MG63 (cell line): ENCODE data around the gene QSOX2. TPM values are rescaled to one million over a fixed set of nuclear protein-coding genes. Genes with fewer than 3 reads are reported as not detected.
A peak's percentile ranks its signal among the peaks of the same experiment; 100 is the strongest.

Experiments used
- DNase-seq: peaks from one replicate; pipeline ENCODE4 v3.0.0-alpha.2; 2020
- H3K27me3 ChIP-seq: fragments of 250-450 bp; sonication (Bioruptor Pico); 2 replicates; pipeline ENCODE4 v1.5.1; 2020; ENCODE audit warnings: mild to moderate bottlenecking, moderate library complexity
- H3K36me3 ChIP-seq: fragments of 250-450 bp; sonication (Bioruptor Pico); 2 replicates; pipeline ENCODE4 v1.5.1; 2020; ENCODE audit warnings: mild to moderate bottlenecking, moderate library complexity
- H3K4me3 ChIP-seq: fragments of 250-450 bp; sonication (Bioruptor Pico); 2 replicates; pipeline ENCODE4 v1.5.1; 2020; ENCODE audit warnings: mild to moderate bottlenecking, moderate library complexity
- H3K9me3 ChIP-seq: fragments of 250-450 bp; sonication (Bioruptor Pico); 2 replicates; pipeline ENCODE4 v1.5.1; 2020; ENCODE audit warnings: mild to moderate bottlenecking, moderate library complexity
- total RNA-seq: library from RNA; depleted of rRNA; stranded (reverse); fragments of >200 nt; shearing (Covaris generic); gene quantifications from 2 replicates; pipeline ENCODE4 v1.2.3, GENCODE V29; 2014; ENCODE audit warnings: low replicate concordance

The QSOX2 gene
- total RNA-seq, 1 experiment from 2014 or later = 28.2 TPM

DNA sequence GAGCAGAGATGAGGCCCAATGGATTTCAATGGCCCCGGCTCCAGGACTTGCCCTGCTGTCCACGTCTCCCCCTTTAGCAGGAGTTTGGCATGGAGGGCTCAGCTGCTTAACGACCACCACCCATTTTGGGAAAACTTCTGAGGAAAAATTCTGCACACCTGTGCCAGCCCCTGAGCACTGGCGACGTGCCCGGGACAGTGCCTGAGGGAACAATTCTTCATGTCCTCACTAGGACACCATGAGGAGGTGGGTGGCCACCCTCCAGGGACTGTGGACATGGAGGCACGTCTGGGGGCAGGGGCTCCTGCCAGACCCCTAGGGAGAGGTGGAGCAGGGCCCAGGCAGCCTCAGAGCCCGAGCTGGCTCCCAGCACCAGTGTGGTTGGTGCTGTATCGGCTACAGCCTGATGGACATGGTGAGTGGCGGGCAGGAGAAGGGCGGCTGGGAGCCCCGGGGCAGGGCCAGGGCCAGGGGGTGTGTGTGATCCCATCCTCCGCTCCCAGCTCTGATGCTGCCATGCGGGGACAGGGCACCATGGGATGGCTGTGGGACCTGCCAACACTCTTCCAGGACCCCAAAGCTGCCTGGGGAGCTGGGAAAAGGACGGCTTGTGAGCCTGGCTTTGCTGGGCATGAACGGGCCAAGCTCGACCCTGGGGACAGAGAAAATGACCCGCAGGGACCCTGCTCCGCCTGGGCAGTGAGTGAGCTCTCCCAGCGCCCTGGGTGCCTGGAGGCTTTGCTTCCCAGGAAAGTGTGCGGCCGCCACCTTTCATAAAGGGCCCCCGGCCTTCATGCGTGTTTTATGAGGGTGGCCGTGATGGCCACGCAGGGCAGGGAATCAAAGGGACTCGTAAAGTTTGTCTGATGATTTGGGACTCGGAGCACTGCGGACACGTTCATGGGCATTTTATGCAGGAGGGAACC lies 3.6 kb upstream of the QSOX2 start:
- no peaks in the 10 kb centered on the region for H3K9me3 ChIP-seq
- no peak overlapping the region for H3K4me3 ChIP-seq
- no peaks in the 10 kb centered on the region for H3K27me3 ChIP-seq
- no peaks in the 10 kb centered on the region for H3K36me3 ChIP-seq
- no peak for DNase-seq

DNA sequence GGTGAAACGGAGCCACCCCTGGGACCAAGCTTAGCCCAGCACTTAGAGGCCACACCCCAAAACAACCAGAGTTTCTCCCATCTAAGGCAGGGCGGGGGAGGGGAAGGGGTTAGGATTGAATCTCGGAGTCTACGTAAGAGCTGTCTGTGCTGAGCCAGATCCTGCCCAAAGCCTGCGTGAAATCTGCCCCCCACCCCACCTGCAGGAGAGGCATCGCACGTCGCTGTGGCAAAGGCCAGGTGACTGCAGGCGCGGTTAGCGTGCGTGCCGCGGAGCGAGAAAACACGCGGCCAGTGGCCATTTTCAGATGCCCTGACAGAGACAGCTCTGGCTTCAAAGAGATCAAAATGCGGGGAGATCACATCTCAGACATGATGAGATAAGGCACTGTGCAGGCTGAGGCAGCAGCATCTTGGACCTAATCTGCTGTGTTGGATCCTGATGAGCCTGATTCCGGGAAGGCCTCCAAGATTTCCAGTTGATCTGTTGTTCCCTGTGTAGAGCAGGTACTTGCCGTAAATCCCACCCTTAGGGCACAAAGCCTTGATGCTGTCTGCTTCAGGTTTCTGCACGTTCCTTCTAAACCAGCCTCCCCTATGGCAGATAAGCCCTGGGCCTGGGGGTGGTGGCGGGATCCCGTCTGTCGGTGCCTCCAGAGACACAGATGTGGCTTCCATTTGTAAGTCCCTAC lies 2.5 kb upstream of the QSOX2 start:
- no peak overlapping the region for H3K4me3 ChIP-seq
- peaks cover 5% of the 10 kb centered on the region; the same call in 1 of the 2 replicates for H3K36me3 ChIP-seq
- no peaks in the 10 kb centered on the region for H3K27me3 ChIP-seq
- H3K9me3 ChIP-seq = no peaks in the 10 kb centered on the region
- no peak for DNase-seq

DNA sequence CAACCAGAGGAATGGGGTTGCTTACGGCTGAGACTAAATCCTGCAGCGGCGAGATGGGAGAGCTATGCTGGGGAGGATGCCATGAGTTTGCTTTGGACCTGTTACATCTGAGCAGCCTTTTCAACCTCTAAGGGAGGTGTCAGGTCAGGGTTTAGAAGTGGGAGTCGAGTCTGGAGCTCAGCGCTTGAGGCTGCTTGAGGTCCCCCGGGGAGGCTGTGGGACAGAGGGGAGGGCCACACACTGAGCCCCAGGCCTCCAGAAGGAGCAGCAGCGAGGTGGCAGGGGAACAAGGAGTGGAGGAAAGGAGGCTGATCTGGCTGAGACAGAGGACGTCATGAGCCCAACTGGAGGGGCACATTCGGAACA lies 1.9 kb upstream of the QSOX2 start:
- no peak for DNase-seq
- Histone ChIP-seq H3K4me3 (no peak overlapping the region), H3K36me3 (peaks cover 7% of the 10 kb centered on the region; the same call in 1 of the 2 replicates), H3K9me3 (no peaks in the 10 kb centered on the region), H3K27me3 (no peaks in the 10 kb centered on the region)

DNA sequence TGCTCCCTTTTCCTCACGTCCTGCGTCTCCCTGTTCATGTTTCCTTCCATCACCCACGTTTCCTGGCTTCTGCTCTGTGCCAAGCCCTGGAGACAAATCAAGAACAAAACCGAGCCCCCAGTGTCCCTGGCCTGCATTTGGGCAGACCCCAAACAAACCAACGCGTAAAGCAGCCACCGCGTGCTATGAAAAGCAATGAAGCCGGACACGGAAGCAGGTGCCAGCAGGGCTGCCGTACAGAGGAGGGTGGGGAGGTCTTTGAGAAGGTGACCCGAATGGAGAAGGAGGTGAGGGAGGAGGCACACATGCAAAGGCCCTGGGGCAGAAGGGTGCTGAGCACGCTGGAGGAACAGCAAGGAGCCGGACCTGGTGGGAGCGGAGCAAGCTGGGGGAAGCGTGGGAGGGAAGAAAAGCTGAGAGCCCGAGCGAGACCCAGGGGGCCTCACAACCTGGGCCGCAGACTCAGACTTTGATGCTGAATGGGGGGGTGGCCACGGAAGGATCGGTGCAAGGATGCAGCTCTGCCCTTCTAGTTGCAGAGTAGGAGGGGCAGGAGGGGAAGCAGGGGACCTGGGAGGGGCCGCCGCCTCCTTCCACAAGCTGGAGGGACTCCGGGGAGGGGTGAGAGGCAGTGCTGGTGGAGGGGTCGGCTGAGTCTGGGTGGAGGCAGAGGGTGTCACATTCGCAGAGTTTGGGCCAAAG lies 1.4 kb upstream of the QSOX2 start:
- H3K9me3 ChIP-seq = no peaks in the 10 kb centered on the region
- H3K27me3 ChIP-seq = no peaks in the 10 kb centered on the region
- DNase-seq = no peak
- peaks cover 7% of the 10 kb centered on the region; the same call in 1 of the 2 replicates for H3K36me3 ChIP-seq
- no peak overlapping the region for H3K4me3 ChIP-seq

DNA sequence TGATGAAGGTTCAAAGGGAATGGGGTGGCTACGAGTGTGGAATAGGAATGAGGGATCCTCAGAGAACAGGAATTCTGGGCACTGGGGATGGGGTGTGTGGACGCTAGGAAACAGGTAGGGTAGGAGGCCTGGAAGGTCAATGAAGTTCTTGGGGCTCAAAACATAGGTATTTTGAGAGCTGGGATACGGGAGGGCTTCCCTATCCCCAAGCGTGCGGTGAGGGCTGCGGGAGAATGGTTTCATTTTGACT lies 718 bp downstream of the QSOX2 start:
- peaks cover 7% of the 10 kb centered on the region; the same call in 1 of the 2 replicates for H3K36me3 ChIP-seq
- DNase-seq = no peak
- H3K9me3 ChIP-seq = no peaks in the 10 kb centered on the region

DNA sequence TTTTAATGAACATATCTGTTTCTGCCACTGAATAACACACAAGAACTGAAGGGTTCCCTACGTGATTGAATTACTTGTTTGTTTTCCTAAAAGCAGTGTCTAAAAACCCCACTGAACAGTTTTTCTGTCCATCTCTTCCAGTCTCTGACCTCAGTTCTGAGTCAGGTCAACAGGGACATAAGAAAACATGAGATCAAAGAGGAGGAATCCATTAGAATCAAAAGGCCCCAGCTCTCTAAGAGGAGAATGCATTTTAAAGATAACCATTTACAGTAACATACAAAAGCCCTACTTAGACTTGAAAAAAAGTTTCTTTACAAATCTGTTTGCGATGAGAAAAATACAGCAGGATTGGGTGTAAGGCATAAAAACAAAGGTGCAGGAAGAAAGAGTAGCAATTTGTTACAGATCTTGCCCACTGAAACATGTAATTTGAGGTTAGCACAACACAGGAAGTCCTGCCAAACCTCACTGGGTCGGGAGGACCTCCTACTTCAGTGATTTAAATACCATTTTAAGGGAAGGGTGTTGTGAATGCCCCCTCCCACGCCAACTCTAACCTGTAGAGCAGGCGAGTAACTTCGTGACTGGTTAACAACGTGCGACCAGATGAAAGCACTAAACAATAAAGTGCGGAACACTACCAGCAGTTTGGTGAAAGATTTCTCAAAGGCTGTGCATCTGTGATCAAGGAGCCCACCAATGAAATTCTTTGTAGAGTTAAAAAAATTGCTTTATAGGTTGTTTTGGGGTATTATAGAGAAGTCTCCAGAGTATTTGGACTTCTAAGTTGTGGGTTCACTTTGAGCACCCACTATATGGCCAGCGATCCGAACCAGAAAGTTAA lies 1.3 kb downstream of the QSOX2 start:
- no peaks in the 10 kb centered on the region for H3K27me3 ChIP-seq
- H3K9me3 ChIP-seq = no peaks in the 10 kb centered on the region
- H3K36me3 ChIP-seq = peaks cover 7% of the 10 kb centered on the region; the same call in 1 of the 2 replicates
- no peak for DNase-seq
- peak overlapping the region; percentile 91 for H3K4me3 ChIP-seq

More for the DNA sequence above, 718 bp downstream of the QSOX2 start:
- H3K4me3 ChIP-seq = peak overlapping the region; percentile 91
- no peaks in the 10 kb centered on the region for H3K27me3 ChIP-seq

DNA sequence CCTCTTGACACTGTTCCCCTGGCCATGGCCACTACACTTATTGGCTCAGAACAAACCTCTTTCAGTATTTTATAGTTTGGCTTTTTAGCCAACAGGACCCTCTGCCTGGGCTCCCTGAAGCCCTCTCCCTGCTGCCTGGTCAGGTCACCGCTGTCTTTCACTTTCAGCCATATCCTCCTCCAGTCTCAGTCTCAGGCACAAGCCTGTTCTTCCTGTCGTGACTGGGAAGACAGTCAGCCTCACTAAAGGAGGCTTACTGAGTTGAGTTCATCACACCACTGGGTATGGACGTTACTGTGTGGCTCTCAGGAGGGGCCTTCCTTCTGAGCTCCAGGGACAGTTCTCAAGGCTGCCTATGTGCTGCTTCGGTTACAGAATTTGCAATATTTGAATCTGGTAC lies 2.0 kb downstream of the QSOX2 start:
- DNase-seq = no peak
- Histone ChIP-seq H3K27me3 (no peaks in the 10 kb centered on the region), H3K36me3 (peaks cover 7% of the 10 kb centered on the region; the same call in 1 of the 2 replicates), H3K4me3 (no peak overlapping the region), H3K9me3 (no peaks in the 10 kb centered on the region)

DNA sequence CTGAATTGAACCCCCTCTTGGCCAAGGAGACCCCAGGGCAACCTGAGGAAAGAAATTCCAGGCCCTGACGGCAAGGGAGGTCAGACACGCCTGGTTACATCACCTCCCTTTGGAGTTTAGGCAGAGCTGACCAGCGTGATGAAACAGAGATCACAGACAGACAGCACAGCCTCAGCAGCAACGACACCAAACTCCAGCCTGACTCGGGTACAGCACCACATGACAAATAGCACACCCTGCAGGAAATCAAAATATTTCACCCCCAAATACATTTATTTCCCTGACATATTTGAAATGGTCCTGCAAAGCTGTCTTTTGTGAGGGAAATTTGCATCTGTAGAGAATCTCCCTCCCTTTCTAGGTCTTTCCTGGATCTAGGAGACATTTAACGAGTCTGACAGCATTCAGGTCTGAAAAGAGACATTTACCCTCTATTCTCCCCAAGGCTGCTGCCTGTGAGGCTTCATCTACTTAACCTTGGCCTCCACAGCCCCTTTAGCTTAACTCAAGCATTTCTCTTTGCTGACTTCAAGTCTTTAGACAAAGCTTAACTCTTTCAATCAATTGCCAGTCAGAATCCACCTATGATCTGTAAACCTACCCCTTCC lies 2.6 kb downstream of the QSOX2 start:
- Histone ChIP-seq H3K27me3 (no peaks in the 10 kb centered on the region), H3K36me3 (peaks cover 7% of the 10 kb centered on the region; the same call in 1 of the 2 replicates), H3K4me3 (no peak overlapping the region), H3K9me3 (no peaks in the 10 kb centered on the region)
- no peak for DNase-seq

DNA sequence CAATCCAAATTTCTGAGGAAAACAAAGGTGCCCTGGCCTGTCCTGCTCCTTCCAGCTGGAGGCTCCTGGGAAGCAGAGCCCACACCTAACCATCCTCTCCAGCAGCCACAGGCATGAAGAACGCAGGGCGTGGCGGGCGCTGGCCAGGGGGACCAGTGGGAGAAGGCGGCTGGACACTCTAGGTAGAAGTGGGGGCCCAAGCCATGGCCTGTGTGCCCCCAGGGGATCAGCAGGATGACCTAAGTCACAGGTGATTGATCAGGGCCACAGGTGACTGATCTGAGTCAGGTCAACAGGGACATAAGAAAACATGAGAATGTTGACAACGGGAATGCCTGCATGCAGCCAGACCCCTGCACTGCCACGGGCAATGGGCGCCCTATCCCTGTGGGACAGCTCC lies 3.4 kb downstream of the QSOX2 start:
- no peaks in the 10 kb centered on the region for H3K27me3 ChIP-seq
- no peak overlapping the region for H3K4me3 ChIP-seq
- H3K9me3 ChIP-seq = no peaks in the 10 kb centered on the region
- H3K36me3 ChIP-seq = peaks cover 7% of the 10 kb centered on the region; the same call in 1 of the 2 replicates
- DNase-seq = no peak

DNA sequence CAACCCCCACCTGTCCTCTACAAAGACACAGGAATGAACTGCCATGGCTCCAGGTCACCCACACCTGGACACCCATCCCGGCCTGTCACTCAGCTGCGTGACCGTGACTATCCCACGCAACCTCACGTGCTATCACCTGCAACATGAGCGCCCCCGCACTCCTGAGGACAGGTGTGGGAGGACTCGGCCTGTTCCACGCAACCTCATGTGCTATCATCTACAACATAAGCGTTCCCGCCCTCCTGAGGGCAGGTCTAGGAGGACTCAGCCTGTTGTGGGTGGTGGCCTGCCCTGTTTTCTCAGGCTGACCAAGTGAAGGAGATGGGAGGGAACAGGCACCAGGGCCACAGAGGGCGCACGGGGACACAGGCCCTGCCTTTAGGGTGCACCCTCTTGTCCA lies 4.1 kb downstream of the QSOX2 start:
- Histone ChIP-seq H3K9me3 (no peaks in the 10 kb centered on the region), H3K36me3 (peaks cover 7% of the 10 kb centered on the region; the same call in 1 of the 2 replicates), H3K27me3 (no peaks in the 10 kb centered on the region), H3K4me3 (no peak overlapping the region)
- DNase-seq = no peak

DNA sequence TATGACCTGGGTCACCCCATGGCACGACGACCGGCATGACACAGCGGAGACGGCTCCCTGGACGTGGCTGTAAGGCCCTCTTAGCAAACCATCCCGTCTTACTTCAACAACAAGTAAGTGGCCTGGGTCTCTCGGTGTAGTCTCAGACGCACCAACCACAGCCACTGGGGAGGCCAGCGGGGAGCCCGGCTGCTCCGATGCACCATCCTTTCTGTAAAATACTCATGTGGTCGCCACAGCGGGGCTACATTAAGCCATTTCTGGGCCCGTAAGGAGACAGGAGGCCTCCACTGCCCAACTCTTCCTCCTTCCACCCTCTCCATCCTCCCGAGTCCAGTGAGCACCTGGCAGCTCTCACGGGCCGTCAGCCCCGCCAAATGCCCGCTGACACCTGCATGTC lies 4.7 kb downstream of the QSOX2 start:
- DNase-seq = no peak

DNA sequence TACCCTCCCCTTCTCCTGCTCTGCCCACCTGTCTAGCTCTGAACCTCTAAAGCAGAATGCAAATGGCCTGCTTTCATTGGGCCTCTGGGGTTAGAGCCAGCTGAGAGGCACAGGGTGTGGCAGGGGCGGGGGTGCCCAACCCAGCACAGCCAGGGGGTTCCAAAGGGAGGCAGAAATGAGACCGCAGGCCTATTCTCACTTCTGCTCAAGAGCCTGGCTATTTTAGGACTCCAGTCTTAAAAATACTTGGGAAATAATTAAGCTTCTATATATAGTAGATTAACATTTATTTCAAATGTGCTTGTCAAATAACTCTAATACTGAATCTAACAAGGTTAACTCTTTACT lies 5.7 kb downstream of the QSOX2 start:
- Histone ChIP-seq H3K27me3 (no peaks in the 10 kb centered on the region), H3K36me3 (peaks cover 7% of the 10 kb centered on the region; the same call in 1 of the 2 replicates), H3K9me3 (no peaks in the 10 kb centered on the region), H3K4me3 (no peak overlapping the region)
- DNase-seq = no peak

More for the DNA sequence above, 4.7 kb downstream of the QSOX2 start:
- peaks cover 7% of the 10 kb centered on the region; the same call in 1 of the 2 replicates for H3K36me3 ChIP-seq
- no peaks in the 10 kb centered on the region for H3K9me3 ChIP-seq
- H3K4me3 ChIP-seq = no peak overlapping the region
- H3K27me3 ChIP-seq = no peaks in the 10 kb centered on the region

DNA sequence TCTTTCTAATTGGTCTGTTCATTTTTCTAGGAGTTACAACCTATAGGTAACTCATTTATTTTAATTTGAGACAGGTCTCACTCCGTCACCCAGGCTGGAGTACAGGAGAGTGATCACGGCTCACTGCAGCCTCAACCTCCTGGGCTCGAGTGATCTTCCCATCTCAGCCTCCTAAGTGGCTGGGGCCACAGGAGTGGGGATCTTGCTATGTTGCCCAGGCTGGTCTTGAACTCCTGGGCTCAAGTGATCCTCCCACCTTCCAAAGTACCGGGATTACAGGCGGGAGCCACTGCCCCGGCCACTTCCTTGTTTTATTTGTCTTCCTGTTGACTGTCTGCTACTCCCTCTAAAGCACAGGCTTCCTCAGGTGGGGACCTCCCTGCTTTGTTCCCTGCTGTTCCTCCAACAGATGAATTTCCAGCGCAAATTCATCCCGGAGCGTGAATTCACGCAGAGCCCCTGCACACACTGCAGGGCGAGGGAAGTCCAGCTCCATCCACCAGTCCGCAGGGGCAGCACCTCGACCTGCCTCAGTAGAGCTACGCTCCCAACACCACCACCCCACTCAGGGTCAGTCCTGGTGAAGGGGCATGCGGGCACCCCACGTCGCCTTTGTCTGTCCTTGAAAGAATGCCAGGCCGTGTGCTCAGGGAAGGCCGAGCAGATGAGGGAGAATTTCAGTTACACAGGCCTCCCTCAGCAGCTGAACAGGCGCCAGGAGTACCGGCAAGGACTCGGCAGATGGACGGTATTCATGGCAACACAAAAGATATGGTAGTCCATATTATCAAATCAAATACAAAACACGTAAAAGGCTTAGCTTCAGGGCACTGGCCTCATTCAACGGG lies 6.3 kb downstream of the QSOX2 start:
- Histone ChIP-seq H3K4me3 (no peak overlapping the region), H3K9me3 (no peaks in the 10 kb centered on the region), H3K27me3 (no peaks in the 10 kb centered on the region), H3K36me3 (peaks cover 7% of the 10 kb centered on the region; the same call in 1 of the 2 replicates)
- no peak for DNase-seq

DNA sequence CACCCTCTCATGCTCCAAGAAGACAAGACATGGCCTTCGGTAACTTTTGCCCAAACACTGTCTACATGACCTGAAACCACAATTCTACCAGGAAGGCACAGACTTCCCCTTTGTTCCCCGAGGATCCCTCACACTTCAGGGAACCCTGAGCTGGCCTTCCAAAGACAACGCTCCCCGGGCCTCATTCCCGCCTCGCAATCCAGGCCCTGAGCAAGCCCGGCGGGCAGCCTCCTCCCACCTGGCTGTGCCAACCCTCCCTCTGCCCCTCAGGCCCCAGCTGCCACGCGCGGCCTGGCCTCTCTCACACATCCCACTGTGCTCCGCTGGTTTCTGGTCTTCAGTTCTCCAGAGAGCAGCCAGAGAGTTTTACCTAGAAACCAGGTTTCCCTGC lies 7.3 kb downstream of the QSOX2 start:
- H3K4me3 ChIP-seq = no peak overlapping the region
- no peaks in the 10 kb centered on the region for H3K27me3 ChIP-seq
- no peak for DNase-seq
- no peaks in the 10 kb centered on the region for H3K9me3 ChIP-seq
- peaks cover 4% of the 10 kb centered on the region; the same call in 1 of the 2 replicates for H3K36me3 ChIP-seq
